Stimulated activated naive CD8-positive, alpha-beta T cell treated with anti-CD3 and anti-CD28 coated beads, Interleukin-15, Interleukin-2, amounts not matched to agents 100 ng/mL and 50 ng/mL, for 24 hours (primary cell): Measurements from ENCODE around the gene ARHGAP42.

Experiments
- H3K27ac Mint-ChIP-seq: one replicate; pipeline ENCODE4 v1.8.0; 2021; ENCODE audit warnings: mild to moderate bottlenecking, mixed read lengths
- H3K27me3 Mint-ChIP-seq: one replicate; pipeline ENCODE4 v1.8.0; 2021; ENCODE audit warnings: mixed read lengths
- H3K36me3 Mint-ChIP-seq: one replicate; pipeline ENCODE4 v1.8.0; 2021; ENCODE audit warnings: low read depth, mixed read lengths
- H3K4me1 Mint-ChIP-seq: one replicate; pipeline ENCODE4 v1.8.0; 2021; ENCODE audit warnings: low read depth, mixed read lengths
- H3K4me3 Mint-ChIP-seq: one replicate; pipeline ENCODE4 v1.8.0; 2021; ENCODE audit warnings: mild to moderate bottlenecking, mixed read lengths
- H3K9me3 Mint-ChIP-seq: one replicate; pipeline ENCODE4 v1.8.0; 2021; ENCODE audit warnings: mixed read lengths

Gene ARHGAP42

GRCh38 chr11:100752371-100753171 lies 65.5 kb downstream of the ARHGAP42 start:
- Mint-ChIP-seq H3K27ac (no peak overlapping the region), H3K36me3 (peaks cover 4% of the 10 kb centered on the region)

GRCh38 chr11:100753172-100753543 lies 66.1 kb downstream of the ARHGAP42 start:
- Mint-ChIP-seq H3K36me3 (peaks cover 4% of the 10 kb centered on the region), H3K4me3 (no peak overlapping the region), H3K27me3 (no peaks in the 10 kb centered on the region), H3K4me1 (no peaks in the 10 kb centered on the region), H3K27ac (no peak overlapping the region), H3K9me3 (peaks cover 17% of the 10 kb centered on the region)

More at GRCh38 chr11:100752371-100753171, 65.5 kb downstream of the ARHGAP42 start:
- Mint-ChIP-seq H3K9me3 (peaks cover 17% of the 10 kb centered on the region), H3K4me3 (no peak overlapping the region), H3K4me1 (no peaks in the 10 kb centered on the region), H3K27me3 (no peaks in the 10 kb centered on the region)

GRCh38 chr11:100753571-100753970 lies 66.5 kb downstream of the ARHGAP42 start:
- H3K27me3 Mint-ChIP-seq = no peaks in the 10 kb centered on the region
- H3K27ac Mint-ChIP-seq = no peak overlapping the region
- H3K4me3 Mint-ChIP-seq = no peak overlapping the region
- peaks cover 4% of the 10 kb centered on the region for H3K36me3 Mint-ChIP-seq
- no peaks in the 10 kb centered on the region for H3K4me1 Mint-ChIP-seq
- H3K9me3 Mint-ChIP-seq = peaks cover 17% of the 10 kb centered on the region

DNA sequence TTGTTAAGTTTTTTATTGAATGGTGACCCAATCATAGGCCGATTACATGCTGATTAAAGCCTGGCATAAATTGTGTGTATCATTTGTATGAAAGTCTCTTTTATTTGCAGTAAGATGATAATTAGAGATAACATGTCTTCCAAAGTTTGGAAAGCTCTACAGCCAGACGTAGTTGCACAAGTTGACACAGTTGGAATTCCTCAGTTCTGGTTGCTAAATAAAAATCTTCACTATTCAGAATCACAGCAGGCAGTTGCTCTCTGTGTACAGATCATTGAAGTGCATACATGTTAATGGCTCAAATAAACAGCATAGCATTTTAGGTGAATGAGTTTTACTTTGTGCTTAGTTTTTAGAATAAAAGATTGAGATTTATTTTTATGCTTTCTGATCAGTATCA lies 69.5 kb downstream of the ARHGAP42 start:
- H3K4me3 Mint-ChIP-seq = no peak overlapping the region
- H3K36me3 Mint-ChIP-seq = no peaks in the 10 kb centered on the region
- no peaks in the 10 kb centered on the region for H3K4me1 Mint-ChIP-seq
- peaks cover 4% of the 10 kb centered on the region for H3K9me3 Mint-ChIP-seq
- H3K27me3 Mint-ChIP-seq = no peaks in the 10 kb centered on the region
- H3K27ac Mint-ChIP-seq = no peak overlapping the region

- Mint-ChIP-seq H3K27ac (no peak overlapping the region), H3K4me3 (no peak overlapping the region), H3K9me3 (peaks cover 4% of the 10 kb centered on the region), H3K27me3 (no peaks in the 10 kb centered on the region), H3K4me1 (no peaks in the 10 kb centered on the region), H3K36me3 (no peaks in the 10 kb centered on the region)
Observed at GRCh38 chr11:100757646-100758045, 70.6 kb downstream of the ARHGAP42 start.

- Mint-ChIP-seq H3K4me3 (no peak overlapping the region), H3K27ac (no peak overlapping the region)
Observed at GRCh38 chr11:100759106-100759505, 72.0 kb downstream of the ARHGAP42 start.

DNA sequence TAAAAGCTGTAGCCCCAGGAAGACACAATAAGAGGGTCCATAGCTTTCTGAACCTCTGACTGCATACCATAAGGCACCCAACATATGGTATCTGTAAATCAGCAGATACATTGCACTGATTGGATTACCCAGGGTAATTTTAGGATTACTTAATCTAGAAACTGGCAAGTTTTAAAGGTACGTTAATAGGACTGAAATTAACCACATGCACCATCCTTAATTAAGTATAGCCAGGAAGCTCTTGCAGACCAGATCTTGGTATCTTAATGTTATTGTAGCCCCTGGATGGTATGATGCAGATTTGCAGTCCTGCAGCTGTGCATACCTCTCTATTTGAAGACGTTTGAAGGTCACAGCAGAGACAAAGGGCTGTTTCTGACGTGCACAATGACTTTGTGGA lies 72.8 kb downstream of the ARHGAP42 start:
- H3K36me3 Mint-ChIP-seq = no peaks in the 10 kb centered on the region
- no peak overlapping the region for H3K27ac Mint-ChIP-seq
- H3K4me1 Mint-ChIP-seq = no peaks in the 10 kb centered on the region
- no peaks in the 10 kb centered on the region for H3K9me3 Mint-ChIP-seq
- no peak overlapping the region for H3K4me3 Mint-ChIP-seq
- no peaks in the 10 kb centered on the region for H3K27me3 Mint-ChIP-seq

More at GRCh38 chr11:100759106-100759505, 72.0 kb downstream of the ARHGAP42 start:
- Mint-ChIP-seq H3K4me1 (no peaks in the 10 kb centered on the region), H3K36me3 (no peaks in the 10 kb centered on the region), H3K9me3 (no peaks in the 10 kb centered on the region), H3K27me3 (no peaks in the 10 kb centered on the region)

- Mint-ChIP-seq H3K27me3 (no peaks in the 10 kb centered on the region), H3K4me3 (no peak overlapping the region), H3K9me3 (no peaks in the 10 kb centered on the region), H3K36me3 (no peaks in the 10 kb centered on the region), H3K27ac (no peak overlapping the region), H3K4me1 (no peaks in the 10 kb centered on the region)
Observed at GRCh38 chr11:100760744-100761143, 73.7 kb downstream of the ARHGAP42 start.

- H3K27ac Mint-ChIP-seq = no peak overlapping the region
- H3K4me1 Mint-ChIP-seq = no peaks in the 10 kb centered on the region
- H3K9me3 Mint-ChIP-seq = no peaks in the 10 kb centered on the region
- H3K36me3 Mint-ChIP-seq = no peaks in the 10 kb centered on the region
- no peak overlapping the region for H3K4me3 Mint-ChIP-seq
- no peaks in the 10 kb centered on the region for H3K27me3 Mint-ChIP-seq
Observed at GRCh38 chr11:100761841-100762240, 74.8 kb downstream of the ARHGAP42 start.

DNA sequence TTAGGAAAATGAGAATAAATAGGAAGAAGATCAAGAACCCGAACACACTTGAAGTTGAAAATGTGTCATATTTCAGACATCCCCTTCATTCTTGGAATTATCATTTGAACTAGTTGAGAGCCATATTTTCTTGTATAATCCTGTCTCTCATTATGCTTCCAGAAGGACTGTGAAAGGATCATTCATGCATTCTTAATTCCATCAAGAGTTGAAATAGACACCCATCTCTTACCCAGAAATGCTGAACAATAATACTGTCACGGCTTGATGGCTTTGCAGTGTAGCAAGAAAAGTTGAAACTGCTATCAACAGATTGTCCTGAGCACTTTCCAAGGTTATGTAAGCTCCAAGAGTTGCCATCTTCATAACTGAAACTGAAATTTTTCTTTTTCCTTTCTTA lies 79.7 kb downstream of the ARHGAP42 start:
- Mint-ChIP-seq H3K27ac (no peak overlapping the region), H3K4me3 (no peak overlapping the region), H3K4me1 (no peaks in the 10 kb centered on the region), H3K9me3 (no peaks in the 10 kb centered on the region), H3K27me3 (no peaks in the 10 kb centered on the region), H3K36me3 (no peaks in the 10 kb centered on the region)

- Mint-ChIP-seq H3K9me3 (no peaks in the 10 kb centered on the region), H3K4me3 (no peak overlapping the region), H3K27ac (no peak overlapping the region), H3K27me3 (no peaks in the 10 kb centered on the region), H3K4me1 (no peaks in the 10 kb centered on the region), H3K36me3 (no peaks in the 10 kb centered on the region)
Observed at GRCh38 chr11:100769165-100769564, 82.1 kb downstream of the ARHGAP42 start.

DNA sequence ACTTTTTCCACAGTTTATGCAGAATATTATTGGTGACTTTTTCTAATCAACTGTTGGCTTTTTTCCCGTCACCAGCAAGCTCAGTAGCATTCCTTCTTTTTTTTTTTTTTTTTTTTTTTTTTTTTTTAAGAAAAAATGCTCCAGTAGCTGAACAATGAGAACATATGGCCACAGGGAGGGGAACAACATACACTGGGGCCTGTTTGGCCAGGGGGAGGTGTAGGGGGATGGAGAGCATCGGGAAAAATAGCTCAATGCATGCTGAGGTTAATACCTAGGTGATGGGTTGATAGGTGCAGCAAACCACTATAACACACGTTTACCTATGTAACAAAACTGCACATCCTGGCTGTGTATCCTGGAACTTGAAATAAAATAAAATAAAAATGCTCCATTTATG lies 82.5 kb downstream of the ARHGAP42 start:
- Mint-ChIP-seq H3K4me3 (no peak overlapping the region), H3K27ac (no peak overlapping the region), H3K4me1 (no peaks in the 10 kb centered on the region), H3K27me3 (no peaks in the 10 kb centered on the region), H3K36me3 (no peaks in the 10 kb centered on the region), H3K9me3 (peaks cover 4% of the 10 kb centered on the region)

GRCh38 chr11:100774132-100774531 lies 87.0 kb downstream of the ARHGAP42 start:
- Mint-ChIP-seq H3K27ac (no peak overlapping the region), H3K36me3 (no peaks in the 10 kb centered on the region), H3K4me3 (no peak overlapping the region), H3K9me3 (peaks cover 4% of the 10 kb centered on the region), H3K27me3 (no peaks in the 10 kb centered on the region), H3K4me1 (no peaks in the 10 kb centered on the region)

DNA sequence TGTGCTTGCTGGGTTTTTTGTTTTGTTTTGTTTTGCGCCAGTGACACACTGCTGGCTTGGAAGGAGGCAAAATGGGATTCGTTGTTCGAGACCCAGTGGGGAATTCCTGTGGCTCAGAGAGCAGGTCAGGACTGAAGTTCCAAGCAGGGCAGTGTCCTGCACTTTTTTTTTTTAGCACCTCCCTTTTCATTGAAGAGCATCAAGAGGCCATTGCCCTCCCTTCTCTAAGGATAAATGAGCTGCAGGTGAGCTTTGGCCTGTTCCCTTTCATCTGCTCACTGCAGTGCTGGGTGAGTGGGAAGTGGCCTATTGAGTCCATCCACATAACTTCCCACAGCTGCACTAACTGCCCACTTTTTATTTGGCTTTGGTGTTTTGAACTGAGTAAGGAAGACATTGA lies 87.8 kb downstream of the ARHGAP42 start:
- Mint-ChIP-seq H3K27ac (no peak overlapping the region), H3K4me3 (no peak overlapping the region), H3K27me3 (no peaks in the 10 kb centered on the region), H3K9me3 (peaks cover 4% of the 10 kb centered on the region), H3K4me1 (no peaks in the 10 kb centered on the region), H3K36me3 (no peaks in the 10 kb centered on the region)

- no peak overlapping the region for H3K27ac Mint-ChIP-seq
- H3K36me3 Mint-ChIP-seq = no peaks in the 10 kb centered on the region
- H3K9me3 Mint-ChIP-seq = peaks cover 4% of the 10 kb centered on the region
- H3K4me3 Mint-ChIP-seq = no peak overlapping the region
- no peaks in the 10 kb centered on the region for H3K4me1 Mint-ChIP-seq
- H3K27me3 Mint-ChIP-seq = no peaks in the 10 kb centered on the region
Observed at GRCh38 chr11:100776212-100776896, 89.3 kb downstream of the ARHGAP42 start.
